Sigmoid colon (tissue), 7 donors: ENCODE measurements around the gene GRIK1. TPM values are rescaled to one million over a fixed set of nuclear protein-coding genes. Genes with fewer than 3 reads are reported as not detected.

ENCODE experiments used
- DNase-seq: peaks from one replicate; pipeline ENCODE4 v3.0.0-alpha.2; 2019
- H3K27ac ChIP-seq, 4 donors: fragments of 200-600 bp; sonication (generic); one replicate each; pipeline ENCODE4 v1.5.1; 2016 to 2019; ENCODE audit warnings: mild to moderate bottlenecking in 1 of 4
- H3K27me3 ChIP-seq, 3 donors: fragments of 200-600 bp; sonication (generic); one replicate each; pipeline ENCODE4 v1.5.1; 2019; ENCODE audit warnings: mild to moderate bottlenecking in 1 of 3
- H3K36me3 ChIP-seq, 4 donors: fragments of 200-600 bp; sonication (generic); one replicate each; pipeline ENCODE4 v1.5.1; 2016 to 2019
- H3K4me1 ChIP-seq, 4 donors: fragments of 200-600 bp; sonication (generic); one replicate each; pipeline ENCODE4 v1.5.1; 2017 to 2019
- H3K4me3 ChIP-seq, 4 donors: fragments of 200-600 bp; sonication (generic); one replicate each; pipeline ENCODE4 v1.5.1; 2017 to 2019; ENCODE audit warnings: mild to moderate bottlenecking in 2 of 4, moderate library complexity in 1 of 4
- H3K9me3 ChIP-seq, 4 donors: fragments of 200-600 bp in 3 of 4; sonication (generic) in 3 of 4; one replicate each; pipeline versions ENCODE4 v1.5.1 to v1.6.1; 2013 to 2019
- EP300 ChIP-seq, 4 donors: sonication (generic); formaldehyde crosslinking; IDR thresholded peaks; one replicate each; pipeline ENCODE4 v1.6.1; 2017; ENCODE audit warnings: antibody characterized with exemption in 4 of 4
- POLR2A ChIP-seq, 2 donors: fragments of 450-650 bp; IDR thresholded peaks; one replicate each; pipeline ENCODE4 v1.6.1; 2016; ENCODE audit warnings: antibody characterized with exemption in 2 of 2, mild to moderate bottlenecking in 2 of 2, moderate library complexity in 2 of 2
- POLR2AphosphoS5 ChIP-seq, 4 donors: sonication (generic); formaldehyde crosslinking; IDR thresholded peaks; one replicate each; pipeline ENCODE4 v1.6.1; 2017; ENCODE audit warnings: antibody characterized with exemption in 4 of 4
- WGBS, 2 donors: extraction: QIAGEN DNeasy Blood & Tissue Kit; methylation state at CpG; one replicate each; pipeline ENCODE4 v1.1.7; 2013; 5-methylcytosine and 5-hydroxymethylcytosine counted together
- intact Hi-C: fragments of 100-400 bp; cut with DNase I; formaldehyde crosslinking; loops from one replicate; pipeline ENCODE4 v1.15.1; 2023
- polyA plus RNA-seq, 3 donors: library from polyadenylated mRNA; stranded (reverse); fragments of 200-250 nt; gene quantifications; one replicate each; pipeline ENCODE4 v1.2.3, GENCODE V29; 2013
- total RNA-seq, 4 donors: library from RNA; depleted of rRNA; stranded (reverse); fragments of >200 nt; gene quantifications; one replicate each; pipeline ENCODE4 v1.1.0, GENCODE V29; 2016
- TF ChIP-seq, protein P1 (sequence below), 4 experiments: fragments of 450-650 bp in 3 of 4; fragments of 200-600 bp in 1 of 4; IDR thresholded peaks; one replicate each; pipeline ENCODE4 v1.5.1; 2016 to 2019; ENCODE audit warnings: antibody characterized with exemption in 4 of 4, mild to moderate bottlenecking in 3 of 4, moderate library complexity in 2 of 4
- donor health status: healthy with polysubstance abuse.
- donor health status: Bipolar disorder and iron deficiency.
- donor health status: healthy.

The GRIK1 gene
- total and polyA plus RNA-seq, 7 donors, result under 0.01 to 0.49 (median 0.13) TPM; not detected in 4

DNA sequence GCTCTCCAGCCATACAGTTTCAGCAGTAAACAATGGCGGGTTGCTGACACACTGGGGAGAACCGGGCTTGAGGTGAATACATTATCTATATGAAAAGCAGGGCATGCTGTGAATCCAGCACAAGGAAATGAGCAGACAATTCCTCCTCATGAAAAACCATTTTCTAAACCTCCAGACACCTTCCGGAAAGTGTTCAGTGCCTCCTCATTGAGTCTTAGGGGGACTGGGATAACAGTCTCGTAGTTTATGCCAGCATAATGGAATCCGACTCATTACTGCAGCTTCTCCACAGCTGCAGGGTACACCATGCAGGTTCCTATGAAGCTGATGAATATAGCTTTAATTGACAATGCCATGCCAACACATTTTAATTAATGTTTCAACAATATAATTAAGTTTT lies 356.9 kb downstream of the GRIK1 start:
- 94 to 95% methylated on average over 5 of the region's 5 CpGs for WGBS, 2 donors
- Histone ChIP-seq H3K4me1 (no peaks in the 10 kb centered on the region), H3K27ac (no peak overlapping the region), H3K27me3 (no peaks in the 10 kb centered on the region), H3K4me3 (no peak overlapping the region), H3K36me3 (no peaks in the 10 kb centered on the region), H3K9me3 (no peaks in the 10 kb centered on the region)
- DNase-seq, result no peak
- intact Hi-C loops, result no loop called here
- TF ChIP-seq POLR2A (IDR thresholded peaks at IDR 0.05) (no peak), POLR2AphosphoS5 (IDR thresholded peaks at IDR 0.05) (no peak), EP300 (IDR thresholded peaks at IDR 0.05) (no peak)
- TF ChIP-seq, protein P1, sequence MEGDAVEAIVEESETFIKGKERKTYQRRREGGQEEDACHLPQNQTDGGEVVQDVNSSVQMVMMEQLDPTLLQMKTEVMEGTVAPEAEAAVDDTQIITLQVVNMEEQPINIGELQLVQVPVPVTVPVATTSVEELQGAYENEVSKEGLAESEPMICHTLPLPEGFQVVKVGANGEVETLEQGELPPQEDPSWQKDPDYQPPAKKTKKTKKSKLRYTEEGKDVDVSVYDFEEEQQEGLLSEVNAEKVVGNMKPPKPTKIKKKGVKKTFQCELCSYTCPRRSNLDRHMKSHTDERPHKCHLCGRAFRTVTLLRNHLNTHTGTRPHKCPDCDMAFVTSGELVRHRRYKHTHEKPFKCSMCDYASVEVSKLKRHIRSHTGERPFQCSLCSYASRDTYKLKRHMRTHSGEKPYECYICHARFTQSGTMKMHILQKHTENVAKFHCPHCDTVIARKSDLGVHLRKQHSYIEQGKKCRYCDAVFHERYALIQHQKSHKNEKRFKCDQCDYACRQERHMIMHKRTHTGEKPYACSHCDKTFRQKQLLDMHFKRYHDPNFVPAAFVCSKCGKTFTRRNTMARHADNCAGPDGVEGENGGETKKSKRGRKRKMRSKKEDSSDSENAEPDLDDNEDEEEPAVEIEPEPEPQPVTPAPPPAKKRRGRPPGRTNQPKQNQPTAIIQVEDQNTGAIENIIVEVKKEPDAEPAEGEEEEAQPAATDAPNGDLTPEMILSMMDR (IDR thresholded peaks at IDR 0.05), result no peak

DNA sequence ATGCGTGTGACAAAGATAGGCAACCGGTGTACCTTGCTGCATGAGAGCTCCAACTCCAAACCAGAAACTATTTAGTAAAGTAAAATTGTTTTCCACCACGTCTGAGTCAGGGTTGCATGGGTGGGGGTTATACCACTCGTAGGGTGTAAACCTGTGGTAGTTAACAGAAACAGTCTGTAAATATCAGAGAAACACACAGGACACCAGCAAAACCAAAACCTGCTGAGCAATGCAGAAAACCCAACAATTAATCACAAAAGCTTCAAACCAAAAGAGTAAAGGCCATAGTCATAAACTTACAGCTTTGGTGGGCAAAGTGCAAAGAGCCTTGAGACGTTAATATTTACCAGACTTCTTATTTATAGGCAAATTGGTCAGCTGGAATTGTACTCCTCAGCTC lies 358.4 kb downstream of the GRIK1 start:
- TF ChIP-seq POLR2AphosphoS5 (IDR thresholded peaks at IDR 0.05) (no peak), POLR2A (IDR thresholded peaks at IDR 0.05) (no peak), EP300 (IDR thresholded peaks at IDR 0.05) (no peak)
- TF ChIP-seq, protein P1 (IDR thresholded peaks at IDR 0.05), result no peak
- intact Hi-C loops, result no loop called here
- DNase-seq, result no peak

DNA sequence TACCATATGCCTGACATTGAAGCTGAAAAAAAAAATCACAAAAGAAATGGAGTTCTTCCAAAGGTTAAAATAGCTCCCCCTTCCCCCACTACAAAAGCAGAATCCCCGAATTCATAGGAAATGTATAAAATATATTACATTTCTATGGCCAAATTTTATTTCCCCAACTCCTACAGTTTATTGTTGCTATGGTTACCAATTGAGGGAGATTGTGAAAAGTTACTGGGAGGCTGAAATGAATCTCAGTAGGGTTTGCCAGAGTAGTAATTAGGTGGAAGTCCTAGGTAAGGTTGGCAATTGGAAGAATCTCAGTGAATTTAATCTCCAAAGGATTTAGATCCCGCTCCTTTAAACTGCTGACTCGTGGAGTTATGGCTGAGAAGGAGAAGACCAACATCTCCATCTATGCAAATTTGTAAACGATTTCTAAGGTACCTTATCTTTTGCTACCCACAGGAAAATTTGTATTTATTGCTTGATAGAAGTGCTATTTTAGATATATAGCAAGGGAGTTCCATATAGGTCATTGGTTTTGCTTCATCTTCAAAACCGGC lies 359.0 kb downstream of the GRIK1 start:
- TF ChIP-seq POLR2AphosphoS5 (IDR thresholded peaks at IDR 0.05), result no peak
- no peak for TF ChIP-seq POLR2A (IDR thresholded peaks at IDR 0.05)
- TF ChIP-seq, protein P1 (IDR thresholded peaks at IDR 0.05), result no peak
- no peak for TF ChIP-seq EP300 (IDR thresholded peaks at IDR 0.05)
- Histone ChIP-seq H3K27ac (no peak overlapping the region), H3K36me3 (no peaks in the 10 kb centered on the region), H3K27me3 (no peaks in the 10 kb centered on the region), H3K9me3 (no peaks in the 10 kb centered on the region), H3K4me3 (no peak overlapping the region), H3K4me1 (no peaks in the 10 kb centered on the region)
- DNase-seq, result no peak
- WGBS, 2 donors, result 86 to 90% methylated on average over 5 of the region's 5 CpGs
- intact Hi-C loops, result no loop called here

More for the DNA sequence above, 358.4 kb downstream of the GRIK1 start:
- Histone ChIP-seq H3K27me3 (no peaks in the 10 kb centered on the region), H3K4me1 (no peaks in the 10 kb centered on the region), H3K36me3 (no peaks in the 10 kb centered on the region), H3K27ac (no peak overlapping the region), H3K9me3 (no peaks in the 10 kb centered on the region), H3K4me3 (no peak overlapping the region)
- WGBS, 2 donors, result 46 to 74% methylated on average over 5 of the region's 5 CpGs

DNA sequence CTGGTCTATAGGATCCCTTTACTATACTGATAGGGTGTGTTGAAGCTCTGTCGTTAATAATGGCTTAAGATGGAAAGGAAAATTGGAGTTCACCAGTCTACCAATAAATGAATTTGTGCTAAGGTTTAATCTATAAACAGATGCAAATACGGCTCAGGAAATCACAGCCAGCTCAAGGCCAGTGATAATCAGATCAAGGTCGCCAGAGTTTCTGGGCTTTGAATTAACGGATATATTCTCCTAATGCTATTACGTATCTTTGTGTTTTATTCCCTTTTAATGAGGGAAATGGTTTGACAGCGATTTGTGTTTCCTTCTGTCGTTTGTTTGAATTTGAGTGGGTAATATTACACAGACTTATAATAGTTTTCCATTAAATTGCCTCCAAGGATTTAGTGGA lies 361.5 kb downstream of the GRIK1 start:
- Histone ChIP-seq H3K4me1 (no peaks in the 10 kb centered on the region), H3K27ac (no peak overlapping the region), H3K4me3 (no peak overlapping the region), H3K36me3 (no peaks in the 10 kb centered on the region), H3K27me3 (no peaks in the 10 kb centered on the region), H3K9me3 (no peaks in the 10 kb centered on the region)
- 87 to 89% methylated on average over 7 of the region's 7 CpGs for WGBS, 2 donors
- intact Hi-C loops, result no loop called here
- DNase-seq, result no peak
- TF ChIP-seq POLR2AphosphoS5 (IDR thresholded peaks at IDR 0.05) (no peak), EP300 (IDR thresholded peaks at IDR 0.05) (no peak), POLR2A (IDR thresholded peaks at IDR 0.05) (no peak)
- TF ChIP-seq, protein P1 (IDR thresholded peaks at IDR 0.05), result no peak

DNA sequence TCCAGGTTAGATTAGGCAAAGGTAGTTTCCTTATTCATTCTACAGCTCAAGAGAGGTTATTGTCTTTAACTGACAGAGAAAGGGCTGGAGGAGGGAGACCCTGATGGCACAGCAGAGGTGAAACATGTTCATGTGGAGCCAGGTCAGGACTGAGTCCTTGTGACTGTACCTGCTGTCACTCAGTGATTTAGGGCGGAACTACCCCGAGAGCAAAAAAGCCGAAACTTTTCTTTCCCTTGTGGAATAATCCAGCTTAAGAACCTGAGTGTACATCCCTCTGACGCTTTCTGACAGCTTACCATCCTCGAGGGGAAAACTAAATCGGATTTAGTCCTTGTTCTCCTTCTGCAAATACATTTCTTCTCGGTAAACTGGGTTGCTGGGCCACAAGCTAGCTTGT lies 367.8 kb downstream of the GRIK1 start:
- no peaks in the 10 kb centered on the region for H3K9me3 ChIP-seq
- DNase-seq, result no peak
- H3K4me1 ChIP-seq, result no peaks in the 10 kb centered on the region
- H3K27me3 ChIP-seq, result no peaks in the 10 kb centered on the region
- intact Hi-C loops, result no loop called here
- no peak overlapping the region for H3K27ac ChIP-seq
- 76 to 84% methylated on average over 7 of the region's 7 CpGs for WGBS, 2 donors
- TF ChIP-seq EP300 (IDR thresholded peaks at IDR 0.05) (no peak), POLR2AphosphoS5 (IDR thresholded peaks at IDR 0.05) (no peak), POLR2A (IDR thresholded peaks at IDR 0.05) (no peak)
- TF ChIP-seq, protein P1 (IDR thresholded peaks at IDR 0.05), result no peak
- no peak overlapping the region for H3K4me3 ChIP-seq
- H3K36me3 ChIP-seq, result no peaks in the 10 kb centered on the region
